HG03565 (cell line): ENCODE data around the gene PPDPF.

Source experiments
- ATAC-seq: cut with Tn5 transposase; IDR thresholded peaks from one replicate; pipeline ENCODE4 v1.9.1; 2021; ENCODE audit warnings: mild to moderate bottlenecking, moderate library complexity; ENCODE audit not compliant: unreplicated experiment

Gene PPDPF

DNA sequence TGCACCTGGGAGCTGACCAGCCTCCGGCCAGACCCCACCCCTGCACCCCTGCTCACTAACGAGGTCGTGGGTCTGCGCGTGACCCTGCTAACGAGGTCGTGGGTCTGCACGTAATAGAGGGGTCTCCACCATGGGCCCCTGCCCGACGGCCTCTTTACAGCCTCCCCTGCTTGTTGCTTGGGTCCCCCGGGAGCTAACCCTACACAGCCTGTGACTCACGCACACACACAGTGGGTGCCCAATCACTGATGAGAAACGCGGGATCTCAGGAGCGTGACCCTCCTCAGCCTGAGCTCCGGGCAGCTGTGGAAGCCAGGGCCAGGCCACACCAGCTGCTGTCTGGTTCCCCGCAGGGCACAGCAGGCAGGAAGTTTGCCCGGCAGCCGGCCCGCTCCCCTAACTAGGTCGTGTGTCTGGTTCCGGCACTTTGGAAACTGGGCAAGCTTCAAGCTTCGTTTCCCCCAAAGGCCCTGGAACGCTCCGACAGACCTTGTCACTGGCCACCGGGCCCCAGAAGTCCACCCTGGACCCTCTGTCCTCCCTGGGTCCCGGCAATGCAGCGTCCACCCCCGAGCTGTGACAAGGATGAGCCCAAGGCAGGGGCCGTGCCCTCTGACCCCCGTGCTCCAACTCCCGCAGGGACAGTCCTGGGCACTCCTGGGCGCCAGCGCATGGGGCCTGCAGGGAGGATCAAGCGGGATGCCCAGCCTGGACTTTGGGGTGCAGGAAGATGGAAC lies 15.8 kb downstream of the PPDPF start:
- no peak for ATAC-seq

GRCh38 chr20:63536997-63537524 lies 16.5 kb downstream of the PPDPF start, which contains the start of gene PTK6:
PTK6 (minus strand) TSS chr20:63537376; CDS start chr20:63537314, 62 bp downstream.
- ATAC-seq = no peak

DNA sequence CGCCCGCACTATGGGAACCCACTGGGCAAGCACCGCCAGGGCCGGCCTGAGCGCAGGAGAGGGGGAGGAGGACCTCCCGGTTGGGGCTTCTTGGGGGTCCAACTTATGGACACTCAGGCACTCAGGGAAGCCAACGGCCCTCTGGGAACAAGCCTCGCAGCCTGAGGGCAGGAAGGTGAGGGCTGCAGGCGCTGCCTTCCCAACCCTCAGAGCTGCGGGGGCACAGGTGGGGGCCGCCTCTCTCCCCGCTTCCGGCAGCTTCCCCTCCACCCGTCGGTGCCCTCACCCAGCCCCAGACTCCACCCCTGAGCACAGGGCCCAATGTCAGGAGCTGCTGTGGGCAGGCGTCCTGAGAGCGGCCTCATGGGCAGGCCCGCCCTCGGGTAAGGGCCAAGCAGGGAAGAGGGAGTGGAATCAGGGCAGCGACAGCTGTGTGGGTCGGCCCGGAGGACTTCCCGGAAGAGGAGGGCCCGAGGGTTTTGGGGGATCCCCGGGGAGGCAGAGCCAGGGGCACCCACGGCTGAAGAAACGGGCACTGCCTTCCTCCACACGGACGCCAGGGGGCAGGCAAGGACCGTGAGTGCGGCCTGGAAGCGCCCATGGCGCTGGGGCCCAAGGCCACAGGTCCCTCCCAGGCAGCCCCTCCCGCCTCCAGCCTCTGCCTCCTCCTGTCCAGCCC lies 17.1 kb downstream of the PPDPF start:
- peak; percentile 72 for ATAC-seq

DNA sequence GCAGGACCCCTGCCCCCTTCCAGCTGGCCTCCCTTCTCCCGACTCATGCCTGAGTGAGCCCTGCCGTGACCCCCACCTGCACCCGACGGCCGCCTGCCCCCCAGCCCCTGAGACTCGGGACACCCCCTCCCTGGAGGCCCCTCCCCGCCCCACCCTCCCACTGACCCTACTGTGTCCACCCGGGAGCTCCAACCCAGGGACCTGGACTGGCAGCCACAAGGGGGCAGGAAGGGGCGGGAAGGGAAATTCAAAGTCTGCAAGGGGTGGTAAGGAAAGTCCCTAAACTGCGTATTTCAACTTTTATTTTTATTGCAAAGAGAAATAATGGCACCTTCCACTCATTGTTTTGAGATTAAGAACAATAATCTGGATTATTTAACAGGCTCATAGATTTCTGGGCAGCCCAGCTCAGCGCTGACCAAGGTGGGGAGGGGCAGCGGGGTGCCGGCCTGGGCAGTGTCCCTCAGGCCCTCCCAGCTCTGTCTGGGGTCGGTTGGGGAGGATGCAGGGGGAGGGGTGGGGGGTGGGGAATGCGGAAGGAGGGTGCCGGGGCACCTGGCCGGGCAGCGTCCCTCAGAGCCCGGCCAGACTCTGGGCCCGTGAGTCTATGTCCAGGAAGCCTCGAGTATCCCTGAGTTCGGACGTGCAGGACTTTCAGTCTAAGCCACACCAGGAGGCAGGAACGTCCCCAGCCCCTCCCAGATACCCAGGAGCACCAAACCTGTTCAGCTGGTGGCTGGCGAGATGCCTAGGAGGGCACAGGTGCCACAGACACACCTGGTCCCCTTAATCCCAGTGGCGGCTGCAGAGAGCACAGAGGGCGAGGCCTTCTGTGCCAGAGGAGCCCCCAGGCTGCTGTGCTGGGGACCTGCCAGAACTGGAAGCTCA lies 17.9 kb downstream of the PPDPF start:
- ATAC-seq = no peak

DNA sequence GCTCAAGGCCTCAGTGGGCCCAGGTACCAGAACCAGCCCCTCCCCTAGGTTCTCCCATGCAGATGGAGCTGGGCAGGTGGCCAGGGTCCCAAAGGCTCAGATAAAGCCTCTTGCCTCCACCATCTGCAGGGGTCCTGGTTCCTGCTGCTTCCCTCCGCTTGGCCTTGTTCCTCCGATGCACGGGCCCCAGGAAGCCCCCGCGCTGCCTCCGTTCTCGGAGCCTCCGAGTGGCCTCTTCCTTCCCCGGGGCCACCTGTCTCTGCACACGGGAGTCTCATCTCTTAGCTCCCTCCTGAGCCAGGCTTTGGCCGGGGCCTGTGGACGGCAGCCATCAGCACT lies 18.5 kb downstream of the PPDPF start:
- ATAC-seq = no peak

DNA sequence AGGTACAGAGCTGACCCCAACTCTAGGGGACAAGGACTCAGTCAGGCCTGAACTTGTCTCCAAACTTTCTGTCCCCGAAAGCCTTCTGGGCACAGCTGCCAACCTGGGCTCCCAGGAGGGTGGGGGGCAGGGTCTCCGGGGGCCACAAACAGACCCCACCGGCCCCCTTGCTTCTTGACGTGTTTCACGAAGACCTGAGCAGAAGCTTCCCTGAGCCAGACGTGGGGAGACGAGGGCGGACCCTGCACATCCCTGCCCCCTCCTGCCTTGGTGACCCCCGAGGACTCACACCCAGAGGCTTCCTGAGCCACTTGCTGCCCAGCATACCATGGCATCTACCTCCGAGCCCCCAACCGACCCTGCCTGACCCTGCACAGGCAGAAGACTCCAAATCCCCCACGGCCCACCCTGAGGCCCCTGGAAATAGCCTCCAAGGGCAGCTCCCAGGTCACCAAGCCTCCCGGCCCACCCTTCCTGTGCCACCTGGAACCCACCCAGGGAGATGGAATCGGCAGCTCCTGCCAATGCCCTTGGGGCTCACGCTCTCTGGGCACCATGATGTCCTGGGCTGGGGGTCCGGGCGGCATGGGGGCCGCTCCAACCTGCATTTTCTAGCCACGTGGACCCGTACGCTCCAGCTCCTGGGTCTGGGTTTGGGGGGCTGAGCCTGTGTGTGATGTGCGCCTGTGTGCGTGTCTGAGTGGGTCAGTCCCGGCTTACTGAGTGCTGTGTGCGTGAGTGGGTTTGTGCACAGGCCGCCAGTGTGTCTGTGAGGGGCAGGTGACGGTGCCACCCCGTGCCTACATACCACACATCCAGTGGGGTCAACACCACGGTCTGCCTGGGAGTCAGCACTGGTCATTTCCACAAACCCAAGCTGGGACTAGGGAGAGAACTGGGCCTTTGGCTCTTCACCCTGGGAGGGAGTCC lies 19.1 kb downstream of the PPDPF start:
- no peak for ATAC-seq

DNA sequence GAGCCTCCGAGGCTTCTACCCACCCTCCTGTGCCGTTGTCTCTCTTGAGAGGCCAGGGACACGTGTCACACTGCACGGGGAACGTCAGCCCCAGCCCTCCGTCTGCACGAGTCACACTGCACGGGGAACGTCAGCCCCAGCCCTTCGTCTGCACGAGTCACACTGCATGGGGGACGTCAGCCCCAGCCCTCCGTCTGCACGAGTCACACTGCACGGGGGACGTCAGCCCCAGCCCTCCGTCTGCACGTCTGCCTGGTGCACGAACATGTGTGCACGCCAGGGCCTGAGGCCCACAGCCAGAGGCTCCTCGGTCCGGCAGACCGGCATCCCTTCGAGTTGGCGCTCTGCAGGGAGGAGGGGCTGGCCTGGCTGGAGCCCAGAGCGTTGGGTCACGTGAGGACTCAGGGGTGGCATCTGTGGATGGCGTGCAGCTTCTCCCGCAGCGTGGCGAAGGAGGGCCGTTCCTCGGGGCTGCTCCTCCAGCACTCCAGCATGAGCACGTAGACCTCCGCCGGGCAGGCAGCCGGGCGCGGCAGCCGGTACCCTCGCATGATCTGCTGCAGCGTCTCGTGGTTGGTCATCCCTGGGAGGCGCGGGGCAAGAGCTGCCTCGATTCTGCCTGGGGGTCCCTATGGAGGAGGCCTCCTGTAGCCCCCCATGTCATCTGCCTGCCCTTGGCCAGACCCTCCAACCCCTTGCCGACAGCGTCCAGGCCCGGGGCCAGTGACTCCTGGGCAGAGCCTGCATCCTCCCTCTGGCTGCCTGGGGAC lies 20.0 kb downstream of the PPDPF start:
- no peak for ATAC-seq

DNA sequence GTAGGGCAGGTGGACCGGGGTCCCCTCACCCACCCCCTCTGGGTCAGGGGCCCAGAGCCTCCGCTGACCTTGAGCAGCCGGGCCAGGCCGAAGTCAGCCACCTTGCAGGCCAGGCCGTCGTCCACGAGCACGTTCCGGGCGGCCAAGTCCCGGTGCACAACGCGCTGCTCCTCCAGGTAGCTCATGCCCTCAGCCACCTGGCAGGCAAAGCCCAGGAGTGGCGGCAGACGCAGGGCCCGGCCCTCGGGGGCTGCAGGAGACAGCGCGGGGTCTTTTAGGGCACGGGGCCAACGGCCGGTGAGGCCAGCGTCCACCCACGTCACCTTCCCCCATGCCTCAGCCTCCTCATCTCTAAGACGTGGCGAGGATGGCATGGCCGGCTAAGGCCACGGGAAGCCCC lies 20.8 kb downstream of the PPDPF start:
- ATAC-seq = no peak

GRCh38 chr20:63542031-63542559 lies 21.5 kb downstream of the PPDPF start:
- no peak for ATAC-seq

GRCh38 chr20:63542696-63543095 lies 22.1 kb downstream of the PPDPF start:
- no peak for ATAC-seq

DNA sequence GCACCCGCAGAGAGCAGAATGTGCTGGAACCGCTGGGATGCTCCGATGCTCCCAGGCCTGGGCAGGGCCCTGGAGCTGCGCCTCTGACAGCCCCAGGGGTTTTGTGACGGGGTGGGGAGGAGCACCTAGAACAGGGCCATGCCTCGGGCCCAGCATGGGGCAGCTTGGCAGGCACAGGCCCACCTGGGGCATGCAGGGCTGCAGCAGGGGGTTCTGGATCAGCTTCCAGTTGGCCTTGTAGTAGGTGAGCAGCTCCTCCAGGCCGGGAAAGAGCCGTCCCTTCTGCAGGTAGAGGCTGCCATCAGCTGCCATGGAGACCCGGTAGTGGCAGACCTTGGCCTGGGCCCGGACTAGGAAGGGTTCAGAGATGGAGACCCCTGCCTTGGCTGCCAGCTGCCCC lies 22.6 kb downstream of the PPDPF start:
- ATAC-seq = no peak

GRCh38 chr20:63543733-63544132 lies 23.2 kb downstream of the PPDPF start:
- no peak for ATAC-seq

GRCh38 chr20:63544241-63544957 lies 23.8 kb downstream of the PPDPF start:
- no peak for ATAC-seq

- no peak for ATAC-seq
Observed at GRCh38 chr20:63544958-63545516, 24.5 kb downstream of the PPDPF start.

DNA sequence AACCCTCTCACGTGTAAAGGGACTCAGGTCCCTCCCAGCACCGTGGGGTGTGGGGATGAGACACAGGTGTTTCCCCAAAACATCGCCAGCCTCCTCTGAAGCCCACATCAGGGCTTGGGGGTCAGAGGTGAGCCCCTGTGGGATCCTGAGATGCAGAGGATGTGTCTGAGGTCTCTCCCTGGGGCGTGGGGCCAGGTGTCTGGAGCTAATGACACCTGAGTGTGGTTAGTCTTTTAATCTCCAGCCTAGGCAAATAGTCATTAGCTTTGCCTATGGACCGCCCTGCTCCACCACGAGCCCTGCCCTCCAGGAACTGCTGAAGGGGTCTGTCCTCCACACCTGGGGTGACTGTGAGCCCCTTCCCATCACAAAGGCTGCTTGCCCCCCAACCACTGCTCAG lies 25.2 kb downstream of the PPDPF start:
- ATAC-seq = no peak

DNA sequence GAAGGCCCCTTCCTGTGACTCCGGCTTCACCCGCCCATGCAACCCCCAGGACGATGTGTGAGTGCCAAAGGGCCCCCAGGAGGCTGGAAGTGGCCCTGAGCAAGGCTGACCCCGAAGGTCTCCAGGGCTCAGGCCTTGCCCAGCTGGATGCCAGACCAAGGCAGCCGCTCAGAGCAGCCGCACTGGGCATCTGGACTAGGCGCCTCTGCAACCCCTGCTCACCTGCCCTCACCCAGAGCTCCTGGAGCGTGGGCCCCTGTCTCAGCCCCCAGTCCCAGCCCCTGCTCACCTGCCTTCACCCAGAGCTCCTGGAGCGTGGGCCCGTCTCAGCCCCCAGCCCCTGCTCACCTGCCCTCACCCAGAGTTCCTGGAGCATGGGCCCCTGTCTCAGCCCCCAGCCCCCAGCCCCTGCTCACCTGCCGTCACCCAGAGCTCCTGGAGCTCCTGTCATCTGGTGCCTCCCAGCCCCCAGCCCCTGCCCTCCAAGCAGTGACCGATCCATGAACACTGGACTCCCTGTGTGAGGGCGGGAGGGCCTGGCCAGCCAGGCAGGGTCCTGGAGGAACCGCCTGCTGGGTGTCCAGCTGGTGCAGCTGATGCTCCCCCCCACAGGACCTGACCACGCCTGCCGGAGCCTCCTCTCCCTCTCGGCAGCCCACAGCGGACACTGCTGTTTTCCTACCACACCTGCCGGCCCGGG lies 25.8 kb downstream of the PPDPF start:
- no peak for ATAC-seq

DNA sequence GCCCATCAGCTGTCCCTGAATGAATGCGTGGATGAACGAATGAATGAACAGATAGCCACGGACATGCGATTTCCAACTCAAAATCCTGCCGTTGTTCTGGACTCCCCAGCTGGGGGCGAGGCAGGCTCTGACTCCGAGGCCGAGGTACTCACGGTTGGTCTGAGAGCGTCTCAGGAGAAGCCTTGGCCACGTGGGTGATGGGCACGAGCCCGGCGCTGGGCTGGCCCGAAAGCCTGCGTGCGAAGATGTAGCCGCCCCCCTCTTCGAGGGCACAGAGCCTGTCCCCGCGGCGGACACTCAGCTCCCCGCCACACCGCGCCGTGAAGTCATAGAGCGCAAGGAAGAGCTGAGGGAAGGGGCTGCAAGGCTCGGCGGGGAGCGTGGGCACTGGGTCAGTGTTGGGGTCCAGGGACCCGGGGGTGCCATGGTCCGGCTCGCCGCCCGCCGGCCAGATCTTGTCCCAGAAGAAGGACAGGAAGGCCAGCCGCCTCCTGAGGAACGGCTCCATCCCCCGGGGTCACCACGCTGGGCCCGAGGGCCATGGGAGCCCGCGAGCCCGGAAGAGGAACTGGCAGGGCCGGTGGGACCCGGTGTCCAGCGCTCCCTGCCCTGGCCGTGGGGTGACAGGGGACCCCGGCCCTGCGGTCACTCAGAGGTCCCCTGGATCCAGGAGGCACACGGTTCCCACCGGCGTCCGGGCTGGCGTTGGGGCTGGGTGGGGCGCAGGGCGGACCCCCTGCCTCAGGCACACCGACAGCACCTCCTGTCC lies 26.6 kb downstream of the PPDPF start:
- ATAC-seq = no peak
